T-helper 1 cell (primary cell): ENCODE measurements around the gene SLC25A11.

Source experiments
- DNase-seq, 5 donors: peaks; one replicate each; pipeline ENCODE4 v3.0.0-alpha.2; 2012 to 2020
- total RNA-seq, 4 donors: gene quantifications; one replicate each; lab custom pipeline; 2026; lab: John Stamatoyannopoulos, UW

Gene SLC25A11, protein sequence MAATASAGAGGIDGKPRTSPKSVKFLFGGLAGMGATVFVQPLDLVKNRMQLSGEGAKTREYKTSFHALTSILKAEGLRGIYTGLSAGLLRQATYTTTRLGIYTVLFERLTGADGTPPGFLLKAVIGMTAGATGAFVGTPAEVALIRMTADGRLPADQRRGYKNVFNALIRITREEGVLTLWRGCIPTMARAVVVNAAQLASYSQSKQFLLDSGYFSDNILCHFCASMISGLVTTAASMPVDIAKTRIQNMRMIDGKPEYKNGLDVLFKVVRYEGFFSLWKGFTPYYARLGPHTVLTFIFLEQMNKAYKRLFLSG
- total RNA-seq: 17.1 to 19.8 (median 18.9) reads per million in 4 donors

DNA sequence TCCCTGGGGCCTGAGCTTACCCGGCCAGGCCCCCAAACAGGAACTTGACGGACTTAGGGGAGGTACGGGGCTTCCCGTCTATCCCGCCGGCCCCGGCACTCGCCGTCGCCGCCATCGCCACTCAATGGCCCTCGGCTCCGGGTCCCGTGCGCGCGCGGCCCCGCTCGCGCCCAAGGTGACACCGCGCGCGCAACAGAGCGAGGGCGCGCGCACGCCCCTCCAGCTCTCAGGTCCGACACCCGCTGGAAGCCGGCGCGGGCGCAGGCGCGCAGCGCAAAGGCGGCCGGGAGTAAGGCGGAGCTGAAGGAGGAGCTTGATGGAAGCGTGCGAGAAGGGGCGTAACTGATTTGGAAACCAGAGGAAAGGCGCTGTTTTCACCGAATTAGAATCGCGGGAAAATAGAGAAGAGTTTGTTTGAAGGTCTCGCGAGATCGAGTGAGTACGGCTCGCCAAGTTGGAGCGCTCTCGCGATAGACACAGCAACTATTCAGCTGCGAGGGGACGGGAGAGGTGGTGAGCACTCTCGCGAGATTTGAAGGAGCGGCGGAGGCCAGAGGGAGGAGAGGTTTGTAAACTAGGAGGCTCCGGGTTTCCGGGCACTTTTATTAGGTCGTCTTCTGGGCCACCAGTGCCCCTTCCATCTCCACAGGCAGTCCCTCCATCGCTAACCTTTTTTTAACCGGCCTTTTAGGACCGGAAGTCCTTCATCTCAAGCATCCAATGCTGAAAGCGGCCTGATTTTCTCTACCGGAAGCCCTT lies at the start of gene SLC25A11, which contains the start of gene RNF167:
TSS of gene SLC25A11 (minus strand) at position 251 of the 759 bp plus-strand sequence. CDS start at position 115, 136 bp downstream.
TSS of gene RNF167 (plus strand) at position 473 of the 759 bp plus-strand sequence. CDS start 642 bp downstream, outside the sequence.
- peak; percentile 91 to 100 (median 95) for DNase-seq

DNA sequence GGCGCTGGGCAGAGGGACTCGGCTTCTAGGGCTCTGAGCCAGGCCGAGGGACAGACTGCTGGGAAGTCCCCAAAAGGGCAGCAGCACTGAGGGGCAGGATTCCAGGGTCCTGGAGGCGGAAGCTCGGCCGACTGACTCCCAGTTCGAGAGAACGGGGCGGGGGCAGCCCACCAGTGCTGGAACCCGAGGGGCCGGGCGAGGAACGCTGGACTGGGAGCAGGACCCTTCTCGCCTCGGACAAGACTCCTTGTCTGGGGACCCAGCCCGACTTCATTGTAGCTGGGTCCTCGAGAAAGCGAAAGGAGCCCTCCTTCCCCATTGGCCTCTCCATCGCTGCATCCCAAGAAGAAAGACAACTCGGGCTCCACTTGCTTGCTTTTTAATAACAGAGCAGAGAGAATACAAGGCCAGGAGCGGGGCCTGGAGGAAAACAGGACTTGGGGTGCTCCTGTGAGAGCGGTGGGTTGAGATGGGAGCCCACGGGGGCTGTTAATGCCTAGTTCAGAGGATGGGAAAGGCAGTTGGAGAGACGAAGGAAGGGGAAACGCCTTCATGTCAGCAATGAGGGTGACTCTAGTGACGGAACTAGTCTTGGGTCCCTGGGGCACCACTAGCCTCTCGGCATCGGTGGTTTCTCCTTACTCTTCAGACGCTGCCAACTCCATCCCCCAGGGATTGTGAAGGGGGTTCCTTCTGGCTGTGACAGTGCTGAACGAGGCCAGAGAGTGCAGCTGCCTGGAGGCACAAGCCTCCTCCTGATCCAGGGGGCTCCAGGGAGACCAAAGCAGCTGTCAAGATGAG lies 48.1 kb upstream of the SLC25A11 start:
- no peak for DNase-seq

DNA sequence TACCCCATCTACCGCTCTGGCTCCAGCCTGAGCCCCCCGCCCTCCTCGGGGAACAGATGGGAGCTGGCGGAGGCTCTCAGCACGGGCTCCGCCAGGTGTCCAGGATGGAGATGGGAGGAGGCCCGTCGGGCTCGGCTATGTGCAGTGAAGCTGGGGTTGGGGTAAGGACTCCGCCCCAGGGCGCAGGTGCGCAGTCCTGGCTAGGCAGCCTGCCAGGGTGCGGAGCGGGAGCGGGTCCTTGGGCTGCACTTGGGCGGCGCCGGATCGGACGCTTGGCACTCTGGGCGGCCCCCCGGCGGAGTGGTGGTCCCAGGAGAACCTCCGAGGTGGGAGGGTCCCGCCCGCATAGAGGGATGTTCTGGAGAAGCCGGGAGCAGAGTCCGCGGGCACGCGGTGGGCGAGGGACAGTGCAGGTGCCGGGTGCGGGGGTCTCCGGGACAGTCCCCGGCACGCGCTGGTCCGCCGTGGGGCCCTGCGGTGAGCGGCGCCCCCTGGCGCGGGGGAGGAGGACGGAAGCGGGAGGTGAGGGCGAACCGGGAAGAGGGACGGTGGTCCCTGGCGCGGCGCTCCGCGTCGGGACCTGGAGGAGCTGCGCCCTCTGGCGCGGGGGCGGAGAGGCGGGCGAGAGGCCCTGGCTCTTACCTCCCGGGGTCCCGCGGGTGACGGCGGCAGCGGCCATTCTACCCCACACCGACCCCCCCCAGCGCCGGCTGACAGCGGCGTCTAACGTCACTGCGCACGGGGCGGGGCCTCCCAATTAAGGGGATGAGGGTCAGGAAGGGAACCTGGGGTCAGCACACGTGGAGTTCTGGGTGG lies 47.3 kb upstream of the SLC25A11 start, which contains the start of gene CAMTA2:
TSS of gene CAMTA2 (minus strand) at position 725 of the 816 bp plus-strand sequence. CDS start 1,453 bp downstream, outside the sequence.
- DNase-seq: peak; percentile 71 to 85 (median 82)

DNA sequence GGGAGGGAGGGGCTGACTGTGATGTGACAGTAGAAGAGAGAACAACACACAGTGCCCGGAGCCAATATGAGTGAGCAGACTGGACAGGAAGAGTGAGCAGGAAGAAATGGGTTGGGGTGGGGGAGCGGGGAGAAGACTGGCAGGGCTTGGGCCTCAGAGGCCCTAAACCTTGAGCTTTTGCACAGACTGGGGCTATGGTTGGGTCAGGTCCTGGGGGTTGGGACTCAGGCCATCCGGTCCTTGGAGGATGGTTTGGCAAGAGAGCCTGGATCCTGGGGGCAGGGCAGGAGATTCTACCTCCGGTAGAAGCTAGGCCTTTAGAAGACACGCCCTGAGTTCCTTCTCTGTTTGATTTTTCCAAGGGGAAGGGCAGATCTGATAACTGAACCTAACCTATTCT lies 46.6 kb upstream of the SLC25A11 start:
- DNase-seq: peak in 1 of 5 donors; percentile 38

DNA sequence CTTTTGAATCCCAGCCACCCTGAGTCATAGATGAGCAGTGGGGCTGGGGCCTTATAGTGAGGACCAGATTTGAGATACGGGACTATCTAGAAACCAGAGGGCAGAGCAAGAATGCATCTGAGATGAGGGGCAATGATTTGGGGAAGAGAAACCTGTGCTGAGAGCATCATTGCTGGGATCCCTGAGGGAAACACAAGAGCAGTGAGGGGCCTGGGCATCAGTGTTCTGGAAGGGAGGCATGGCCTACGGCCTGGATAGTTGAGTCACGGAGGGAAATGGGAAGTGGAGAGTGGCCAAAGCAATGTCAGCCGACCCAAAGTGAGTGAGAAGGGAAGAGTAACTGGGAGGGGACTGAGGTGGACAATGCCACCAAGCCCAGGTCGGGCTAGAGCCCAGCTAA lies 42.5 kb upstream of the SLC25A11 start:
- no peak for DNase-seq

DNA sequence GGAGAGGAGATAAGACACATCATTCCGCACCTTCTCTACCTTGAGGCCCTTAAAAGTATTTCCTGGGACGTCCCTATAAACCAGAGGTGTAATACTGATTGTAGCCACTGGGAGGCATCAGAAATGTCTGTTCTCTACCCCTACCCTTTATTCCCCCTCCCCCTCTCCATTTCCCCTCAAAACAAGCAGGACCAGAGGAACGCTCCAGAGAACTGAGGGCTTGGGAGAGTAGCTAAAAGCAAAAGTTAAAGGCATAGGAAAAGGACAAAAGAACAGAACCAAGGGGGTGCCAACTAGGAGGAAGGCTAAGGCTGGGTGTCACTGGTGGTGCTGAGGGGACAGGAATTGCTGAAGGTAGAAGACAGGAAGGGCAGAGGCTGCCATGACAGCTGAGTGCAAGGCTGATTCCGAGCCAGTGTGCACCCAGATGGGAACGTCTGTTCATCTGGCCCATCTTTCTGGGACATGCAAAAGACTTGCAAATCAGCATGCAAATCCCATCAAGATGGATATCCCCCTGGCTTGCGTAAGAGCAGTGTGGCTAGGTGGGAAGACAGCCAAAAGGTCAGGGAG lies 40.9 kb upstream of the SLC25A11 start:
- peak in 2 of 5 donors; percentile 46 to 69 for DNase-seq

DNA sequence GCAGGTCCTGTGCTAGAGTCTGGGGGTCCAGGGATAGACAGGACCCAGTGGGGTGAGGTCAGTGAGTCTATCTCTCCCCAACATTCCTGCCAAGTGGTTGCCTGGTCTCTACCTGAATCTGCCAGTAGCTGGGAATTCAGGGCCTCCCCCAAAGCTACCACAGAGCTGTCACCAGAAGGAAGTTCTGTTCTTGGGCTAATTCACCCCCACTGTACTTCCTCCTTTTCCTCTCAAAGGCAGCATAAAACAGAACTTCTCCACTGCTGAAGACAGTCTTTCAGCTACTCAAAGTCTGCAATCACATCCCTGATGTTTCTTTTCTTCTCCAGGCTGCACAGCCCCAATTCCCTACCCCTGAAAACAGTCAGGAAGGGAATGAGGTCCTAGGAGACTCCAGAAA lies 38.9 kb upstream of the SLC25A11 start:
- no peak for DNase-seq

DNA sequence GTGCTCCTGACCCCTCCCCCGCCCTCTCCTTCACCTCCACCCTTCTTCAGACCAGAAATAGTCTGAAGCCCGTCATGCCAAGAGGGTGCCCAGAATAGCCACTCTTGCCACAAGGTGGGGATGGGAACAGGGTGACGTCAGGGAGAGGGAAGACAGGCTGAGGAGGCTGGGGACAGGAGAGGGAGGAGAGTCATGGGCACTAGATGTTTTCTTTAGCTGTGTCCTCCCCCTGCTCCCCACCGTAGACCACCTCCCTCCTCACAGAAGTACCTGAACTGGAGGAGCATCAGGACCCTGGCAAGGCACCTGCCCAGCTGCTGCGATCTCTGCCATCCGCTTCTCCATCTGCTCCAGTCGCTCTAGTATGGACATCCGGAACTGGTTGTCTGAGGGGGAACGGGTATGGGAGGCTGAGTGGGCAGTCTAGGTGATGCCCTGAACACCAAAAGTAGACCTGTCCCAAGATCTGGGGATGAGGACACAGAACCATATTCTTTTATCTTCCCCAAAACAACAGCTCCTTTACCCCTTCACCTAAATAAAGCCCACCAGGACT lies 34.3 kb upstream of the SLC25A11 start:
- no peak for DNase-seq

DNA sequence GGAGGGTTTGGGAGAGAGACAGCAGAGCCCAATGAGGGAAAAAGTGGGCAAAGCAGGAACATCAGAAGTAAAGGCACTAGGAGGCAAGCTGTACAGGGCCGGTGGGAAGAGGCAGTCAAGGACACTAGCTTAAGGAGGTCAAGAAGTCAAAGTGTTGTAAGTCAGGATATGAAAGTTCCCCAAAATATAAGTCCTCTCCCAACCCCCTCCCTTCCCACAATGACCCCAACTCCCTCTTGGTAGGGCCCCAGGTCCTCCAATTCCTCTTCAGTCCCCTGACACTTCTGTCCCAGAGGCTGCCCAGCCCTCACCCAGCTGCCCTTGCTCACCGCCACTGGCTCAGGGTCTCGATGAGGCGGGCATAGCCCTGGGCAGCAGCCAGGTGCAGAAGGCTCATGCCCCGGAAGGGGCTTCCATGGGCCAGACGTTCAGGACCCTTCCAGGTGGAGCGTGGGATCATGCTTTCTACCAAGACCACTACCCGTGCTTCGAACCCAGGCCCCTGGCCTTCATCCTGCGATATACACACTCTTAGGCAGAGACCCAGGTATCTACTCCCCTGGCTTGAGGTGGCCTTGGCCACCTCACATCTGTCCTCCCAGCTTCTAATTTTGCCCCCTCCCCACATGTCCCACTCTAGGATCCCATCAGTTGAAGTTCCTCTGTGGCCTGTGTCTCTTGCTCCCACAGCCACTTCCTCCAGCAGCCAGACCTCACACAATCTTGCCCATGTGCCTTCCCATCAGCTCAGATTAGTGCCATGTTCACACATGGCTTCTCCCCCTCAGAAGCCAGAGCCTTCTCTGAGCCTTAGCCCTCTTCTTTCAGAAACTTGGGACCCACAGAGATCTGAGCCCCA lies 33.6 kb upstream of the SLC25A11 start:
- DNase-seq: no peak

DNA sequence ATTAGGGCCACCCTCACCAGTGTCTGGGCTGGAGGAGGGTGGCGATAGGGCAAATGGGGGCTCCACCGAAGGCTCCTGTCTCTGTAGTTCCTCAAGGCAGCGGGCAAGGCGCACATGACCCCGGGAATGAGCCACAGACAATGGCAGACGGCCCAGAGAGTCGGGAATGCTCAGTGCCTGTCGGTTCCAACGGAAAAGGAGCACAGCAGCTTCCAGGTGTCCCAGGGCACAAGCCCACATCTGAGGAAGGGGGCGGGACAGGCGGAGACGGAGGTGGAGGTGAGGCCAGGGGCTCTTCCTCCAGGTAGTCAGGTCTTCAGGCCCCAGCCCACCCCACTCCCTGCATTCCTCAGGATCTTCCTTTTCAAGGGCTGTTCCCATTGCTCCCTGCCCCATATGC lies 32.9 kb upstream of the SLC25A11 start:
- no peak for DNase-seq

DNA sequence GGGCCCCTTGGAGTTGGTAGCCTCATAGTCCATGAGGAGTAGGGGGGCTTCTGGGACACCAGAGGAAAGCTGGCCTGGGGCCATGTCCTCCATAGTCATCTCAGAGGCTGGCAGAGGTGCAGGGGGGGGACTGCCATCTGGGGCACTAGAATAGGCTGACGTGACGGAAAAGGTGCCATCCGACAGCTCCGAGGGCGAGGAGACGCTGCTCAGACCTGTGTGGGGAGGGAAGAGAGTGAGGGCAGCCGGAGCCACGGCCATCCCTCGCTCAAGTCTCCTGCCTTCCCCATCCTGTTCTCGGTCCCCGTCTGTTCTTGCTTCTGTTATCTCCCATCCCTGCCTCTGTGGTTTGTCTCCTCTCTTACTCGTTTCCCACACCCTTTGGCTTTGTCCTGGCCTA lies 32.5 kb upstream of the SLC25A11 start:
- DNase-seq: no peak

DNA sequence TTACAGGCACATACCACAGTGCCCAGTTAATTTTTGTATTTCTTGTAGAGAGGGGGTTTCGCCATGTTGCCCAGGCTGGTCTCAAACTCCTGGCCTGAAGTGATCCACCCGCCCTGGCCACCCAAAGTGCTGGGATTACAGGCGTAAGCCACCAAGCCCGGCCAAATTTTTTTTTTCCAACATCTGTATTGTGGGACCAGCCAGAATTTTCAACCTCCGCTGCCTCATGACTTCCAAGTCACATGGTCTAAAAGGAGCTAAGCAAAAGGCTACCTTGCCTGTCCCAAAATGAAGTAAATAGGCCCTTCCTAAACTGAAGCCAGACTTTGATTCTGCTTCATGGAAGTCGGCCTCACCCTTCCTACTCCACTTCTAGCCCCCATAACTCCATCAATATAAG lies 32.0 kb upstream of the SLC25A11 start:
- DNase-seq: no peak

DNA sequence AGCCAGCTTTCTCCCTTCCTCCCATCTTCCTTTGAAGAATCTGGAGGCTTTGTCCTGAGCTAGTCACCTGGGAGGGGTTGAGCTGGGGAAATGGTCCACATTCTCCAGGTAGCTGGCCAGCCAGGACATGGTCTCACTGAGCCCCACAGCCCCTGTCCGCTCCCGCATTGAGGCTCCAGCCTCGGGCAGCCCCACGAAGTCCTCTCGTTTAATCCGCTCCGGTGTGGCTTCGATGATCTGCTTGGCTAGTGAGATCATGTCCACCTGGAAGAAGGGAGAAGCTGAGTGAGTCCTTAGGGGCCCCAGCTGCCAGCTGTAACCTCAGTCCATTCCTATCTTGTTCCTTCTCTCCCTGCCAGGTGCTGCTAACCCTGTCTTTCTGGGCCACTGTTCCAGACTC lies 30.4 kb upstream of the SLC25A11 start:
- DNase-seq: no peak

DNA sequence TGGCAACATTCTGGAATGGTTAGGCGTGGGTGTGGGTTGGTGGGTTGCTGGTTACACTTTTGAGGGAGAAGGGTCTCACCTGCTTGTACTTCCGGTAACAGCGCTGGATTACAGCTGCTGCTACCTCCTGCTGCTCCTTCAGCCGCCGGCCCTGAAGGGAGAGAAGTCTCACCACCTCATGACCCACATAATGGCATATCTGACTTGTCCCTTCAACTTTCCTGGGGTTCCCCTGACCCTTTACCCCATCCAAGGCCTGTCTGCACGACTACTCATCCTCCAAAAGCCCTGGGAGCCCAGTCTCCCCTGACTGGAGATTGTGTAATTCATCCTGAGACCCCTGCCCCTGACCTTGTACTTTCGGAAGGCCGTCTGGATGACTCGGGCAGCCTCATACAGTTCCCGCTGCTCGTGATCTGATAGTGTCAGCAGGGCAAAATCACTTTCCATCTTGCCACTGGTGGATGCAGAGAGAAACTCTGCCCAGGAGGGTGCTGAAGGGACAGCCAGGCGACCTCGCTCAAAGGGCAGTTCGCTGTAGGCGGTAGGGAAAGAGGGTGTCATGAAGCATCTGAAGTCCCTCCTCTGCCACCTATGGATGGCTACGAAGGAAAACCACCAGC lies 29.8 kb upstream of the SLC25A11 start:
- DNase-seq: no peak

DNA sequence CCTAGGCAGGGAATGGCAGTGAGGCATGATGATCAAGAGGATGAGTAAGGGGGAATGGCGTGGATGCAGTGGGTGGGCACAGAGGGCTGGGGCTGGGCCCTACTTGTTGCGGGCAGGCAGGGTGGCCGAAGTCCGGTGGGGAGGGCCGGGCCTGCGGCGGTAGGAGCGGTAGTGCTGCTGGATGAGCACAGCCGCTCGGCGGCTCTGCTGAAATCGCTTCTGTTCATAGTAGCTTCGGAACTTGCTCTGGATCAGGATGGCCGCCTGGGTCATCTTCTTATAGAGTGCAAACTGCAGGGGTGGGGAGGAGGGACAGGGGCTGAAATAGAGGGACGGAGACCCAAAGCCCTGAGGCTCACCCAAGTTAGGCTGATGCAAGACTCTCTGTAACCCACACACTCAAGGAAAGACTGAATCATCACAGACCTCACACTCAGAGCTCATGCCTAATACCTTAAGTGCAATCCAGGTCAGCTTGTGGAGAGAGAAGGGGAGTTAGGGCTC lies 29.3 kb upstream of the SLC25A11 start:
- peak in 1 of 5 donors; percentile 84 for DNase-seq

DNA sequence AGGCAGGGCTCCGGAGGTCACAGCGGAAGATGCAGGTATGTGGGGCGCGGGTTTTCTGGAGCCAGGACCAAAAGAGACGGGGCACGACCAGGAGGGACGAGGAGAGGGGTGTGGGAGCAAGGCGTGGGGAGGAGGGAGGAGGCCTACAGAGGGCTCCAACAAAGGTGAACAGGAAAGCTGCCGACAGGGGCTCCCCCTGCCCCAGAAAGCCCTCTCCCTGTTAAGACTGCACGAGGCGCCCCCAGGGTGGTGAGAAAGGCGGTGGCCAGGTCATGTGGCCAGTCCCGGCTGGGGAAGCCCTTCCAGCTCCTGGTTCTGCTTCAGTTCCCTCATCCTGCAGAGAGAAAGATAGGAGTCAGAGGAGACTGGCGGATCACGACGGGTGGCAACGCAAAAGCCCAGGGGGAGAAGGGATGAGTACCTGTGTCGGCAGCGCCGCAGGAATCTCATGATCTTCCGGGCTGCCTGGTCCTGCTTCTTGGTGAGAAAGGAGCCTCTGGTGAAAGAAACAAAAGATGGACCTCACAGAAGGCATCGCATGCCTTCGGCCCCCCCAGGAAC lies 28.7 kb upstream of the SLC25A11 start:
- no peak for DNase-seq

DNA sequence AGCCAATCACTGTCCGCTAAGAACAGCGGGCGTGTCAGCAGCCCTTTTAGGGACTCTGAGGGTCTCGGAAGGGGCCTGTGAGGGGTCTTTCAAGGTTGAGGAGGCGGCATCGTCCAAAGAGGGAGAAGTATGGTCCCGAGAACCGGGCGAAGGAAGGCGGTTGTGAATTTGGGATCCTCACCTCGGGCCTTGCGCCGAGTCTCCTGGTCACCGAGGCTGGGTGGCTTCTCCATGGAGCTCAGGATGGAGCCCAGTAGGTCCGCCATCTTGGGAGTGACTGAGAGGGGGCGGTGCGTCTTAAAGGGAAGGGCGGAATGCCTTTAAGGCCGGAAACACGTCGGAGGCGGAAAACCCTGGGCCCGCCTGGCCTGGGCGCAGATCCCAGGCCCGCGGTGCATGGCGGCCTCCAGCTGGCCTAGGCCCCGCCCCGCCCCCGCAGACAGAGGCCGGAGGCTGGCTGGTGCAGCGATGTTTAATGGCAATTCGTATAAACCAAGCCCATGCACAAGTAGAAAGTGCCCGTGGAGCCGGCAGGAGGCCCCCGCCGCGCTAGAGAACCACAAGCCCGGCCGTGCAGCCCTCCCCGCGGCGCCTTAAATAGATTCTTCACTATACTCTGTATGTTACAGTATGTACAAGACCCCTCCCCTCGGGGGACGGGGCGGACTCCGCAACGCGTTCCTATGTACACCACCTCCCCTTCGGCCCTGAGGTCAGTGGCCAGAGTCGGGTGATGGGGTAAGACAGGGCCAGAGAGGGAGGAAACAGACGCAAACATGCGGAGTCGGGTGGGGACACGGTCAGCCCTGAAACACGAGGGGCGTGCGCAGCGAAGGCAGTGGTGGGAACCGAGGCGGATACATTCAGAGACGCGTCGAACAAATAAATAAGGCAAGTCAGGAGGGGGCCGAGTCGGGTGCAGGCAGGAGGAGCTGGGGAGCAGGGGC lies 28.0 kb upstream of the SLC25A11 start, which contains the start of gene SPAG7:
TSS of gene SPAG7 (minus strand) at position 279 of the 947 bp plus-strand sequence. CDS start at position 266, 13 bp downstream.
- DNase-seq: peak; percentile 86 to 97 (median 89)
